Epithelial cell of proximal tubule (primary cell): Measurements from ENCODE around the gene TBC1D22A. TPM values are rescaled to one million over a fixed set of nuclear protein-coding genes. Genes with fewer than 3 reads are reported as not detected.
"Not testable (repeated sequence)": the region's sequence is repeated elsewhere in the genome, so short reads cannot be mapped to it uniquely, and the experiment has no call there.

Experiments used
- DNase-seq: peaks from one replicate; pipeline ENCODE4 v3.0.0-alpha.2; 2011; ENCODE audit warnings: low read depth
- H3K4me3 ChIP-seq: 2 replicates; pipeline ENCODE4 v1.5.1; 2011; ENCODE audit warnings: low read depth, mild to moderate bottlenecking, low read length
- total RNA-seq: library from RNA; depleted of rRNA; stranded (reverse); fragments of >200 nt; gene quantifications from 2 replicates; pipeline ENCODE4 v1.2.3, GENCODE V29; 2015
- TF ChIP-seq, protein P1 (sequence below): conservative IDR thresholded peaks from 2 replicates; pipeline ENCODE4 v1.5.1; 2012; ENCODE audit warnings: low read depth, mild to moderate bottlenecking, low read length

Gene TBC1D22A
- total RNA-seq, 1 donor from 2014 or later, result 22.7 TPM

- TF ChIP-seq, protein P1, sequence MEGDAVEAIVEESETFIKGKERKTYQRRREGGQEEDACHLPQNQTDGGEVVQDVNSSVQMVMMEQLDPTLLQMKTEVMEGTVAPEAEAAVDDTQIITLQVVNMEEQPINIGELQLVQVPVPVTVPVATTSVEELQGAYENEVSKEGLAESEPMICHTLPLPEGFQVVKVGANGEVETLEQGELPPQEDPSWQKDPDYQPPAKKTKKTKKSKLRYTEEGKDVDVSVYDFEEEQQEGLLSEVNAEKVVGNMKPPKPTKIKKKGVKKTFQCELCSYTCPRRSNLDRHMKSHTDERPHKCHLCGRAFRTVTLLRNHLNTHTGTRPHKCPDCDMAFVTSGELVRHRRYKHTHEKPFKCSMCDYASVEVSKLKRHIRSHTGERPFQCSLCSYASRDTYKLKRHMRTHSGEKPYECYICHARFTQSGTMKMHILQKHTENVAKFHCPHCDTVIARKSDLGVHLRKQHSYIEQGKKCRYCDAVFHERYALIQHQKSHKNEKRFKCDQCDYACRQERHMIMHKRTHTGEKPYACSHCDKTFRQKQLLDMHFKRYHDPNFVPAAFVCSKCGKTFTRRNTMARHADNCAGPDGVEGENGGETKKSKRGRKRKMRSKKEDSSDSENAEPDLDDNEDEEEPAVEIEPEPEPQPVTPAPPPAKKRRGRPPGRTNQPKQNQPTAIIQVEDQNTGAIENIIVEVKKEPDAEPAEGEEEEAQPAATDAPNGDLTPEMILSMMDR, result no peak
- no peak overlapping the region for H3K4me3 ChIP-seq
- DNase-seq, result no peak
Observed at GRCh38 chr22:47048123-47049077, 285.9 kb downstream of the TBC1D22A start.

- no peak for DNase-seq
- TF ChIP-seq, protein P1, result no peak
Observed at GRCh38 chr22:47049078-47049624, 286.7 kb downstream of the TBC1D22A start.

DNA sequence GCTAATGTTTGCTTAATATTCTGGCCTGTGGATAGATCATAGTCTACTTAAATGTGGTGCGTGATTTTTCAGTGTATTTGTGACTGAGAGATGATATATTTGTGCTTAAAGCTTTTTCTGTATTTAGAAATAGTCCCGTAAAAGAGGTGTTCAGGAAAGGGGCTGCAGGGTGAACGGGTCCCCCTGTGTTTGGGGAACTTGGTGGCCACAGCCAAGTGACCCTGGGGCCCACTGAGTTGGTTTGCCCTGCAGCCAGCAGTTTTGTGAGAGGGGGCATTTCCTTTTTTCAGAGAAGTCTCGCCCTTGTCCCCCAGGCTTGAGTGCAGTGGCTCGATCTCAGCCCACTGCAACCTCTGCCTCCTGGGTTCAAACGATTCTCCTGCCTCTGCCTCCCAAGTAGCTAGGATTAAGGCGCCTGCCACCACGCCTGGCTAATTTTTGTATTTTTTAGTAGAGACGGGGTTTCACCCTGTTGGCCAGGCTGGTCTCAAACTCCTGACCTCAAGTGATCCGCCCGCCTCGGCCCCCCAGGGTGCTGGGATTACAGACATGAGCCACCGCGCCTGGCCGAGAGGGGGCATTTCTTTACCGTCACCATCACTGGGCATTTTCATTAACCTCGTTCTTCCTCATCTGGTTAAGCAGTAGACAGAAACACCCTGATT is 287.4 kb downstream of the TBC1D22A start:
- DNase-seq, H3K4me3 ChIP-seq: not testable (repeated sequence)

More at GRCh38 chr22:47049078-47049624, 286.7 kb downstream of the TBC1D22A start:
- H3K4me3 ChIP-seq, result no peak overlapping the region

DNA sequence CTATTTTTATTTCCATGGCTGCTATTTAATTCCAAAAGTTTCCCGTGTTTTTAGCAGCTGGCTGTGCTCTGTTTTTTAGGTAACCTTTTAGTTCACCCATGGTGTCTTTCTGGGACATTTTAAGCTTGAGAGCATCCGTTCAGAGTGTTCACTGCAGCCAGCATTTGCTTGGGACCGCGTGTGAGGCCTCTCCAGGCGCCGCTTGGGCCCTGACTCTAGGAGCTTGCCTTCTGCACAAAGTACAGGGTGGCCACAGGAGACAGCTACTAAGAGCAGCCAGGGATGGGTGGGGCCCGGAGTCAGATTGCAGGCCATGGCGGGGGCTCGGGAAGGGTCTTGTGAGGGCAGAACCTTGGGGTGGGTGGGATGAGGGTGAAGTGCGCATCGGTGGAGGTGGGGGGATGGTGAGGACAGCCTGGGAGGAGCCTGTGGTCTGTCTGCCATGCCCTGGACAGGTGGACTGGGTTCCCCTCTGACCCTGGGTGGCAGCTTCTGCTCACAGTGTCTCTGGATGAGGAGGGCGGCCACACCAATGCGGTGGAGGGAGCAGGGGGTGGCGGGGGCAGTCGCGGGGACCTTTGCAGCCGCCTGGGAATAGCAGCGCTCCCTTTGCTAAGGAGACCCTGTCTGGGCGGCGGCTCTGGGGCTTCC is 288.1 kb downstream of the TBC1D22A start:
- no peak for DNase-seq
- TF ChIP-seq, protein P1, result no peak

DNA sequence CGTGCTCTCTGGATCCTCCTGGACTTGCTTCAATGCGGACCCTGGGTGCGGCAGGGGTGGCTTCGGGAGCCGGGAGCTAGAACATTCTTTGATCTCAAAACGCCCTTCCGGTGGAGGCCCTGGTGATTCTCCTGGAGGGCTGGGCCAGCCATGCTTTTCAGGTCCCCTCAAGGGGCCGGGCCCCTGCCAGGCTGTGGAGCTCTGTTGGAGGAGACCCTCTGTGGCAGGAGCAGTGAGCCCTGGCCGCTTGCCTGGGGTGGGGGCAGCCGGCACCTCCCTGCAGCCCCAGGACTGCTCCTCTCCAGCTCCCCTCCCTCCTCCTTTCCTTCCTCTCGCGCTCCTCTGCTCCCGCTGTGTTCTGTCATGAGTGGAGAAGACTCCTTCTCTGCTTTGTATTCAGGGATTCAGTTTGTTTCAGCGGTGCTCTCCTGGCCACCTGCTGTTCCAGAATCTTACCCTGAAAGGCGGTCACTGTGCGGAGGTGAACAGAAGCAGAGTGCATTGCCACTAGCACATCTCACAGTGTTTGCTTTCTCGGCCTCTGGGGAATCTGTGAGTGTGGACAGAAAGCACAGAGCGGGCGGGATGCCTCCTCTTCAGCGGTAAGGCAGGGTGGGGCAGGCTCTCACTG is 289.1 kb downstream of the TBC1D22A start:
- no peak overlapping the region for H3K4me3 ChIP-seq
- TF ChIP-seq, protein P1, result no peak
- DNase-seq, result no peak

More for the DNA sequence above, 288.1 kb downstream of the TBC1D22A start:
- no peak overlapping the region for H3K4me3 ChIP-seq

DNA sequence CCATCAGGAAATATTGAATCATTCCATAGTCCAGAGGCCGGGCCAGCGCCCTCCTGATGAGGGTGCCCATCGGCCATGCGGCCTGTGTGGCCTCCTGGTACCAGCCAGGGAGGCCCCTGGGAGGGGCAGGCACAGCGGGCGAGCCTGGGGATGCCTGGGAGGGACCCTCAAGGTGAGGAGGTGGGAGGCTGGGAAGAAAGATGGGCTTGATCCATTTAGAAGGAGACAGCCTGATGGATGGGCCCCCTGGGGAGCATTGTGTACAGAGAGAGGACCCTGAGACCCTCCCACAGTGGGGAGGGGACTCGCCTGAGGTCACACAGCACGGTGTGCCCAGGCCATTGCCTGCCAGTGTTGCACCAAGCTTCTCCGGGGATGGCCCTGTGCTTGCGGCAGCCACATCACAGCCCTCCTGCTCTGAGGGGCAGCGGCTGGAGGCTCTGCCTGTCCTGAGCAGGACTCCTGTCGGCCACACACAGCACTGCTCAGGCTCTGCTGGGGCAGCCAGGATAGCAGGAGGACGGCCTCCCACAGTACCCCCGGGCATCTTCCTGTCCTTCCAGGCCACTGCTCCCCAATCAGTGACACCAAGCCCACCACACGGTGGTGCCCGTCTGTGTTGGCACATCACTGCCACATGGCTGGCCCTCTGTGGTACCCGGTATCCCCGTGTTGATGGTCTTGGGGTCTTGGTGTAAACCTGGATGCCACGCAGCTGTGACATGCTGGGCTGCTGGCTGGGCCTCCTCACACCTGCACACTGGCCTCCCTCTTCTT is 290.0 kb downstream of the TBC1D22A start:
- no peak for DNase-seq
- H3K4me3 ChIP-seq, result no peak overlapping the region
- TF ChIP-seq, protein P1, result no peak
